ENCODE data around the gene C1QTNF3. TPM values are rescaled to one million over a fixed set of nuclear protein-coding genes. Genes with fewer than 3 reads are reported as not detected.
A peak's percentile ranks its signal among the peaks of the same experiment; 100 is the strongest.
"Not testable (repeated sequence)": the region's sequence is repeated elsewhere in the genome, so short reads cannot be mapped to it uniquely, and the experiment has no call there.

C1QTNF3 gene
- total RNA-seq, 1 donor from 2014 or later, result 11.7 TPM

DNA sequence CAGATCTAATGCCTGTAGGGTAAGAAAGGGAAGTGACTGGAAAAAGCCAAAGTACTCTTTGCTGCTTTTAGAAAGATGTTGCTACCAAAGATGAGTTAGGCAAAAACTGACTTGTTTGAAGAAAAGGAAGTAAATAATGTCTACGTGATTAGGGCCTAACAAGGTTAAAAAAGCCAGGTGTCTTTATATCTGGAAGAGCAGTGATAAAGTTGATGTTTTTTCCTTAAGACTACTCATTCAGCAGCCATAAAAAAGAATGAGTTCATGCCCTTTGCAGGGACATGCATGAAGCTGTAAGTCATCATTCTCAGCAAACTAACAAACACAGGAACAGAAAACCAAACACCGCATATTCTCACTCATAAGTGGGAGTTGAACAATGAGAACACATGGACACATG lies 21.7 kb downstream of the C1QTNF3 start:
- no peak for DNase-seq

DNA sequence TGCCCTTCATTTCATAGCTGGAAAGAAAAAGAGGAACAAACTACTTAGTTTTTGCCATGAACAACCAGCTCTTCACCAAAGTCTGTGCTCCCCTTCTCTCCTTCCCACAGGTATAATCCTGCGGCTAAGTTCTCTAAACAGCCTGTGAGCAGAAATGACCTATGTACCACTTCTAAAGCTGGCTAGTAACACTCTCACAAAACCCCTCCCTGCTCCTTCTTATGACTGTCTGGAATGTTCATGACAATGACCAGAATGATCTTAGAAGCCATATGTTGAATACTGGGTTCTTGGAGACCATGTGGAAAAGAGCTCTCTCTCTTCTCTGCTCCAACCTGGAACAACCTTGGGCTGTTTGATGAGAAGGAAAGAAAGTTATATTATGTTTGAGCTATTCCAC lies 22.3 kb downstream of the C1QTNF3 start:
- DNase-seq, result no peak

DNA sequence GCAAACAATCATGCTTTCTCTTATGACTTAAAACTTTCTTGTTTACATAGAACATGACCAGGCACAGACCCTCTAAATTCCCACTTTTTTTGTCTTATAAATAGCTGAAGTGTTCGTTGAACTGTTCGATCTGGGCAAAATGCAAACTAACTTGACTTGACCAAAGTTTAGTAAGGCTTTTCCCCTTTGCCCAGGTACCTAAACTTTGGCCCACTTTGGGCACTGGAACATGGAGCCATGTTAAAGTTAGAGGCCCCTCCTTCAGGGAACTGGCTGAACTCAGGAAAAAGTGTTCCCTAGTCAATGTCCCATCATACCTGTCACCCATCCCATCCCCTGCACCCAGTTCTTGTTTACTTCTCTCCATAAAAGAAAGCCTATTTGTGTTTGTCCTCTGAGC lies 25.8 kb downstream of the C1QTNF3 start:
- no peak for DNase-seq

DNA sequence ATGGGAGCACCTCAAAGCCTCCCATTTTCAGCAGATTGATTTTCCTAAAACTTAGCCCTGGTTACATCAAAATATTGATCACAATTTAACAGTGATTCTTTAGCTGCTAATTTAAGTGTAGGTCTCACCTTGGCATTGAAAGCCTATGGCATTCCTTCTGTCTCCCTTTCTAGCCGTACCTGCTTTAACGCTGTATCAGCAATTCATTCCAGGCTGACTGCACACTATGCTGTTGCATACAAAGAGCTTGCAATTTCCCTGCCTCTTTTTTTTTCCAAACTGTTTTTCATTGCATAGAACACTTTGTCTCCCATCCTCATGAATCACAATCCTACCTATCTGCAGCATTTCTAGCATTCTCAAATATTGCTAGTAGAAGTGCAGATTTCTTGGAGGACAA lies 26.3 kb downstream of the C1QTNF3 start:
- DNase-seq, result no peak

DNA sequence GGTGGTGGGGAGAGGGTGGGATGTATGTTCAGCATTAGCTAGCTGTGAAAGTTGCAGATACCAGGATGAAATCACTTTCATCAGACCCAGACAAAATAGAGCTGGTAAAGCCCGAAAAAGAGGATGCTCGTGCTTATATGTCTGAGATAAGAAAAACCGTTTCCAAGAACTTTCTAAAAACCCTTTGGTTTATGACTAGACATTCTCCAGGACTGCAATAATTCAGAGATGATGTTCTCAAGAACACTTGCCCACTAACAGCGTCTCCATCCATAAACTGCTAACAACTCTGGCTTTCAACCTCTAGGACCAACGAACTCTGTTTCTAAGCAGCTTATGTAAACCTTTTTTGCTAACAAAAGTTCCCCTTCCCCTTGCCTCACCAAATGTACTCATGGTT lies 26.8 kb downstream of the C1QTNF3 start:
- DNase-seq, result no peak

DNA sequence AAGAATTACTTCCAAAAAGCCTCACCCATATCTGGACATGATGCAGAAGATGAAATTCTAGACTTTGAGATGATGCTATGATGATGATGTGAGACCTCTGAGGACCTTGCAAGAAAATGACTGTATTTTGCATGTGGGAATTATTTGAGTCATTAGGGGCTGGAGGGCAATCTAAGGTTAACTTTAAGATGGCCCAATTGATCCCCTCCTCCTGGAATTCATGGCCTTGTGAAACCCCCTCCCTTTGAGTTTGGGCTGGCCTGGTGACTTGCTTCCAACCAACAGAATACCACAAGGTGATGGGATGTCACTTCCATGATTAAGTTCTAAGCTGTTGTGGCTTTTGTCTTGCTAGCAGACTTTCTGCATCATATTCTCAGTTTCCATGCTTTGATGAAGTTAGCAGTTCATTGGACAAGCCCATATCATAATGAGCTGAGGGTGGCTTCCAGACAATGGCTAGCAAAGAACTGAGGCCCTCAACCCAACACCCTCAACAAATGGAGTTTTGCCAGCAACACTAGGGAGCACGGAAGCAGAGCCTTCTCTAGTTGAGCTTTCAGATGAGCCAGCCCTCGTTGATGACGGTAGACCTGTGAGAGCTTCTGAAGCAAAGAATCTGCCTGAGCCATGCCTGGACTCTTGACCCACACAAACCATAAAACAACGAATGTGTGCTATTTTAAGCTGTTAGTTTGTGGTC lies 27.7 kb downstream of the C1QTNF3 start:
- no peak for DNase-seq

DNA sequence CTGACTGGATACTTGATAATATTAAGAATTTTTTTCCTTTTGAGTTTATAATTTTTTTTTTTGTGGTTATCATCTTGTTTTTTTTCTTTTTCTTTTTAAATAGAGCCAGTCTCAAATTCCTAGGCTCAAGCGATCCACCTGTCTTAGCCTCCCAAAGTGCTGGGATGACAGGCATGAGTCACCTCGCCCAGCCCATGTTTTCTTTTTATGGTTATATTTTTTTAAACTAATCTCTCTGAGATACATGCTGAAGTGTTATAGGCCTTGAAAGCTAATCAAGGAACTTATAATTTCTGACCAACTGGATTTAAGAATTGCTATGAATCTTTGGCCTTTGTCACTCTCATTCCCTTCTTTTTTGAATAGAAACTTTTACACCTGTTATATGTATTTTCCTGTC lies 28.4 kb downstream of the C1QTNF3 start:
- no peak for DNase-seq

DNA sequence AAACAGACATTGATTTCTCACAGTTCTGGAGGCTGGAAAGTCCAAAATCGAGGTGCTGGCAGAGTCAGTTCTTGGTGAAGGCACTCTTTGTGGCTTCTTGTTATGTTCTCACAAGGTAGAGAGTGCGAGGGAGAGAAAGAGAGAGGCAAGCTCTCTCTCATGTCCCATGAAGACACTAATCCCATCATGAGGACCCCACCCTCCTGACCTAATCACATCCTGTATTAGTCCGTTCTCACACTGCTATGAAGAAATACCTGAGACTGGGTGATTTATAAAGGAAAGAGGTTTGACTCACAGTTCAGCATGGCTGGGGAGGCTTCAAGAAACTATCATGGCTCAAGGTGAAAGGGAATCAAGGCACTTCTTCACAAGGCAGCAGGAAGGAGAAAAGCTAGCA lies 29.5 kb downstream of the C1QTNF3 start:
- DNase-seq, result no peak

DNA sequence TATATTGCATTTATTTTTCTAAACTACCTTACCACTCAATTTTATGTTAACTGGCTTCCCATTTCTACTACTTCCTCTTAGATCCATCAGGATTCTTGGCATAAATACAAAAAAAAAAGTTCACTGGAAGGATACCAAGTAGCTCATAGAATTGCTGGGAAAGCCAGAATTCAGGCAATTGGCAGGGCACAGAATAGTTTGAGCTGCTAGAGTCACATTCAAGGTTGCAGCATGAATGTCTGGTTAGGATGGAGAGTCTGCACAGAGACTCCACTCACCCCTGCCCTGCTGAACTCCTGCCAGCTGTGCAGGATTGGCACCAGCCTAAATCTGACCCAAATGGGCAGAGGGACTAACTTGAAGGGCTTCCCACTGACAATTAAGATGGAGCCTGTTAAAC lies 30.2 kb downstream of the C1QTNF3 start:
- no peak for DNase-seq

DNA sequence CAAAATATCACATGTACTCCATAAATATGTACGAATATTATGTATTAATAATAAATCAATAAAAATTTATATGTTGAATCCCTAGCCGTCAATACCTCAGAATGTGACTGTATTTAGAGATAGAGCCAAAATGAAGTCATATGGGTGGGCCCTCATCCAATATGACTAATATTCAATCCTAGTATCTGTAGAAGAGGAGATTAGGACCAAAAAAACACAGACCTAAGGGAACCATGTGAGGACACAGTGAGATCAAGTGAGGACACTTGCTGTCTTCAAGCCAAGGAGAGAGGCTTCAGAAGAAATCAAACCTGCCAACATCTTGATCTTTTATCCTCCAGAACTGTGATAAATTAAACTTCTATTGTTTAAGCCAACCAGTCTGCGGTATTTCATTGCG lies 31.5 kb downstream of the C1QTNF3 start:
- DNase-seq, result no peak

DNA sequence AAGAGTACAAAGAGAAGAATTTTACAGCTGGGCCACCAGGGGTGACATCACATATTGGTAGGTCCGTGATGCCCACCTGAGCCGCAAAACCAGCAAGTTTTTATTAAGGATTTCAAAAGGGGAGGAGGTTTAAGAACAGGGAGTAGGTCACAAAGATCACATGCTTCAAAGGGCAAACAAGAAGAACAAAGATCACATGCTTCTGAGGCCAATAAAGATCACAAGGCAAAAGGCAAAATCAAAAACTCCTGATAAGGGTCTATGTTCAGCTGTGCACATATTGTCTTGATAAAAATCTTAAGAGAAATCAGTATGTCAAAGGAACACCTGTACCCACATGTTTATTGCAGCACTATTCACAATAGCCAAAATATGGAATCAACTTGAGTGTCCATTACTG lies 32.9 kb downstream of the C1QTNF3 start:
- DNase-seq, result not testable (repeated sequence)

DNA sequence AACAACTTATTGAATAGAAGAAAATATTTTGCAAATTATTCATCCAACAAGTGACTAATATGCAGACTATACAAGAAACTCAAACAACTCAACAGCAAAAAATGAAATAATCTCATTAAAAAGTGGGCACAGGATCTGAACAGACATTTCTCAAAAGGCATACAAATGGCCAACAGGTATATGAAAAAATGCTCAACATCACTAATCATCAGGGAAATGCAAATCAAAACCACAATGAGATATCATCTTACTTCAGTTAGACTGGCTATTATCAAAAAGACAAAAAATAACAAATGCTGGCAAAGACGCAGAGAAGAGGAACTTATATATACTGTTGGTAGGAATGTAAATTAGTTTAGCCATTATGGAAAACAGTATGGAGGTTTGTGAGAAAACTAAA lies 33.4 kb downstream of the C1QTNF3 start:
- DNase-seq, result no peak

DNA sequence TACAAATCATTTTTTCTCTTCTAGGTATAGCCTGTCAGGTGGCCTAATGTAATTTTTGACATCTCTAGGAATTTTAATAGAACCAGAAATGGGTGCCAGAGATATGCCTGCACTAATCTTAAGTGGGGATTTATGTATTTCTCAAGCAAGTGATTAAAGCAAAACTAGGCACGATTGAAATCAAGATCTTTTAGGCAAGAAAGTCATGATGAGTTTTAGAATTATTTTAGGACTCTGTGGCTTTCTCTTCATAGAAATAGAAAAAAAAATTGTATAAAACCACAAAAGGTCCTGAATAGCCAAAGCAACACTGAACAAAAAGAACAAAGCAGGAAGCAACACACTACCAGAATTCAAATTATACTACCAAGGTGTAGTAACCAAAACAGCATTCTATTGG lies 34.2 kb downstream of the C1QTNF3 start:
- DNase-seq, result no peak

DNA sequence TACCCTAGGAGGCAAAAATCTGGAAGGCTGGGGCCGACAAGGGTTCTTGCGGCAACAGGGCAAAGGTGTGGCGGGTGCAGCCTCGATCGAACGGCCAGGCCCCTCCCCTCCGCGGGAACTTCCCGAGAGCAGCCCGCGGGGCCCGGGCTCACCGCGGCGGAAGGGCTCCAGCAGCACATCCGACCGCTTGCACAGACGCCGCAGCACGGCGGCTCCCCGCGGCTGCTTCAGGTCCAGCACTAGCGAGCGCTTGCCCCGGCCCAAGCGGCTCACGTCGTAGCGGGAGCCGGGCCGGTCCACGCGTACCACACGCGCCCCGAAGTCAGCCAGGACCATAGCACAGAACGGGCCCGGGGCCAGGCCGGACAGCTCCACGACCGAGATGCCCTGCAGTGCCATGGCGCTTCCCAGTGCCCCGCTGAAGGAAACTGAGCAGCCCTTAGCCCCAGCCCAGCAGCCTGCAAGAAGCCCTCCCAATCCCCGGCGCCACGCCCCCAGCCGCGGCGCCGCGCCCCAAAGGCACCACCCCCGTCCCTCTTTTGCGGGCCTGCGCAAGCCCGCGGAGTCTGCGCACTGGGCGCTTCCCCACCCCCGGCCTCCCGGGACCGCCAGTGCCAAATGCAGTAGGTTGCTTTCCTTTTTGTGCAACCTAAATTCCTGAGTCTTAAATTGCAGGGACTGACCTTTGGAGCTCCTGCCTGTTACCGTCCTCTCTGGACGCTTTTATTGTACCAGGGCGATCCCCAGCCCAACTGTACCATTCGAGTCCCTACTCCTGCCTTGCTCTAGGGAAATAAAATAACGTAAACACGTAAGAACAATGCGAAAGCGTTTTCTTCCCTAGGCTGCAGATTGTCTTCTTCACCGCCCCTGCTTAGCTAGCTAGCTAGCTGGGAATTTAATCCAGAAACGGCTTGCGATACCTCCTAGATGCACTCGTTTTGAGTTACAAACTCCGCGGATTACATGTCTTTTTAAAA lies 35.1 kb downstream of the C1QTNF3 start, which contains the start of gene AMACR:
Gene AMACR, minus strand, starts transcription at position 430 of the 980 bp plus-strand sequence. Its CDS starts 31 bp downstream, at position 399.
- DNase-seq, result peak; percentile 93

DNA sequence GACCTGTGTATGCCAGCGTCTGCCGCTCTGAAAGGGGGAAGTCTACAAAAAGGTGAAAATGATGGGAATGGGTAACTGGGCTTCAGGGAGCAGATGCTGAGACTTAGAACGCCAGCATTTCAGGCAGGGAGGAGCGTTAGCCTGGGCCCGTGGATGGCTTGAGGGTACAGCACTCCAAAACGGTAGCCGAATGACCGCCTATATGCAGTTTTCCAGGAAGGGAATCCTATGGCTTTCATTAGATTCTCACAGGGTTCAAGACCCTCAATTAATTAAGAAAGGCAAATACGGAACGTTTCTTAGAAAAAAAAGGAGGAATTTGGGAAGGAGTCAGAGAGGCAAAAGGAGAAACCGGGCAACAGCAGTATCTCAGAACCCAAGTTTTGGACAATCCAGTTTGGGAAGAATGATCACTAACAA lies 35.8 kb downstream of the C1QTNF3 start:
- no peak for DNase-seq

DNA sequence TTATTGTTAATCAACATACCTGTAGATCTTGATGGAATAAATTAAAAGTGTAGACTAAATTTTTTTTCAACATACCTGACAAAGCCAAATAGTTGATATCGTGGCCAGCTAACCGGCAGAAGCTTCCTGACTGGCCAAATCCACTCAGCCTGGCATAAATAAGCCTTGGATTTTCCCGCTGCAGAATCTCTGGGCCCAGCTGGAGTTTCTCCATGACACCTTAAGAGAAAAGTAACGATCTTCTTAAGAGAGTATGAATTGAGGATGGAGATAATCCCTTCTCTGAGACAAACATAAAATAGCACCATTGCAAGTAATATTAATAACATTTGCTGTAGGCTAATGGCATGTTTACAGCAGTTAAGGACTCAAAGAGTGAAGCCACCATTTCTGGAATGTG lies 37.3 kb downstream of the C1QTNF3 start:
- DNase-seq, result no peak

DNA sequence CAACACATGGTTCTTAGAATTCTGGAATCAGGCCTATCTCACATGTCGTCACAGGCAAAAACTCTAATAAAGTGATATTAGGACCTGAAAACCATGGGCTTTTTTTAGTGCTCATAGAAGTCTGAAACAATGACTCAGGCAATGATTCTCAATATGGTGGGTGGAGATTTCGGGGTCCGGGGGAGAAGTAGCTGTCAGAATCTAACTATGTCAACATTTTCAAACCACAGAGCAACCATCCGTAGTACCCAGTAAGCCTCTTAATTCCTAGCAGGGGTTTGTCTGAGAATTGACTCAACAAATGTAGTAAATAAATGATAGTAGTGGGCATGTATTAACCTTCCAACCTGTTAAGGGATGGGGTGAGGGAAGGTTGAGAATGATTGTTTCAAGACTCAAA lies 37.8 kb downstream of the C1QTNF3 start:
- DNase-seq, result no peak

DNA sequence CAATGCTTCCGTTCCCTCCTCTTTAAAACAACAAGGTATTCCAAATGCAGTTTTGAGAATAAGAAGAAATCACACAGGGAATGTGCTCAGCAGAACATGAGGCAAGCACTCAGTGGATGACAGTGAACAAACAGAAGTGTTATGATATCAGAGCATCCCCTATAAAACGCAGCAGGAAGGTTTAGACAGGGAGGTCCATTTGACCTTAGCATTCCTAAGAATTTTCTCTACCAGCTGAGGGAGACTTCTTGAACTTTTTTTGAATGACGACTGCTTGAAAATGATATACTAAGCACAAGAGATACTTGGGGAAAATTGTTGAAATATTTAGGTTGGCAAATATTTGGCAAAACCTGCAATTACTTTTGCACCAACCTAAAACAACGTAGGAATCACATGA lies 39.1 kb downstream of the C1QTNF3 start:
- no peak for DNase-seq

DNA sequence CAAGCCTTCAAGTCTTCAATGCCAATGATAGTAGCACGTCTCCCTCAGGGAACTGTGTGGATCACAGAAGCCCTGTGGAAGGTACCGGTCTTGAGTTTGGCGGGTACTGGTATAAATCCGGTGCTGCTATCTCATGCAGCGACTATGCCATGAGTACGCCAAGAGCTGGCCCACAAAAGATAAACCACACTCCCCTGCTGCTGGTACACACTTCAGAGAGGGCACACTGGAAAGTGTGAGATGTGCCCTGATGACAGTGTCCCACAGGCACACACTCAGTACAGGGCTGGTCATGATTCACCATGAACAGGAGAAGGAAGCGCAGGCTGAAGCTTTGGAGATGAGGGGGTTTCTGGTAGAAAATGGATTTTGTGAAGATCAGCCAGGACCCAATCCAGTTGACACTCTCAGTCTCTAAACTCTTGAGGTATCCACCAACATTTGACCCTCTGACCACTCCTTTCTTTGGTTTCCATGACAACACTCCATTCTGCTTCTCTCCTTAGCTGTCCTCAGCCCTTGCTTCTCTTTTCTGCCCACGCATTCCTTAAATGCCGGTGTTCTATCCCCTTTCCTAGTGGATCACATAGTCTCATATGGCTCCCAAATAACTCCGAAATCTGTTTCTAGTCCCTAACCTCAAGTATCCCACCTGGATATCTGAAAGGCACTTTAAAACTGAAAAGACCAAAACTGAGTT lies 40.2 kb downstream of the C1QTNF3 start:
- no peak for DNase-seq

DNA sequence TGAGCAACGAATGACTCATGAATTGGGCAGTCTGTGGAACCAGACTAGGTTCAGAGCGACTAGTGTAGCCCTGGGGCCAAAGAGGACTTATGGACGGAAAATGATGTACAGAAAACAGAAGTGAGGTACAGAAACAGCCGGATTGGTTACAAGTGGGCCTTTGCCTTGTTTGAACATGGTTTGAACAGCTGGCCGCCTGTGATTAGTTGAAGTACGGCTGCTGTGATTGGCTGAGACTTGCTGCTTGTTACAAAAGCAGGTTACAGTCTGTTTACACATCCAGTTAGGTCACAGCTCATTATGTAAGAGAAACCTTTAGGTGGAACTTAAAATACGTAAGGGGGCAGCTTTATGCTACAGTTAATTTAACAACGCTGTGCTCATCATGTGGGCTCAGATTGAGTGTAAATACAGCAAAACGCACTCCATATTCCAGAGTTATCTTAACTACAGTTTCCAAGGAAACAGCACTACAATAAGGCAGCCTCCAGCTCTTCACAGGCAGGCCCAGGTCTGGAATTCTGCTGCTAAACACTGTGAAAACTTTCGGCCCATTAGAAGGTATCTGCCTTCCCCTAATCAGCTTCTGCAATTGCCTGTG lies 41.7 kb downstream of the C1QTNF3 start:
- DNase-seq, result peak; percentile 41

DNA sequence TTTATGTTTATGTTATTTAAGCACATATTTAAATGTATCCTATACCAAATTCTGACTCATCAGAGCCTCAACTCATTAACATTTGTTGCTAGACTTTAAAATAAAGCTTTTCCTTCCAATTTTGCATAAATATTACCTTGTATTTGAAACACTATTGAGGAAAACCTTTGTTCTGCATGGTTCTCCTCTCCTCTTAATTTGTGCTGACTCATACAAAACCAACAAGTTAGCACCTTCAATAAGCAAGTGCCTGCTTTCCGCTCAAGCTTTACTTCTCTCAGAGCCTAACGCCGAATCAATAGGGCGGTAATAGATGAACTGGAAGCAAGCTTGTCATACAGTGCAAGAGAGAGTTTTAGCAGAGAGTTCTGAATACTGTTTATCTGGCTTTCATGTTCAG lies 43.0 kb downstream of the C1QTNF3 start:
- no peak for DNase-seq

DNA sequence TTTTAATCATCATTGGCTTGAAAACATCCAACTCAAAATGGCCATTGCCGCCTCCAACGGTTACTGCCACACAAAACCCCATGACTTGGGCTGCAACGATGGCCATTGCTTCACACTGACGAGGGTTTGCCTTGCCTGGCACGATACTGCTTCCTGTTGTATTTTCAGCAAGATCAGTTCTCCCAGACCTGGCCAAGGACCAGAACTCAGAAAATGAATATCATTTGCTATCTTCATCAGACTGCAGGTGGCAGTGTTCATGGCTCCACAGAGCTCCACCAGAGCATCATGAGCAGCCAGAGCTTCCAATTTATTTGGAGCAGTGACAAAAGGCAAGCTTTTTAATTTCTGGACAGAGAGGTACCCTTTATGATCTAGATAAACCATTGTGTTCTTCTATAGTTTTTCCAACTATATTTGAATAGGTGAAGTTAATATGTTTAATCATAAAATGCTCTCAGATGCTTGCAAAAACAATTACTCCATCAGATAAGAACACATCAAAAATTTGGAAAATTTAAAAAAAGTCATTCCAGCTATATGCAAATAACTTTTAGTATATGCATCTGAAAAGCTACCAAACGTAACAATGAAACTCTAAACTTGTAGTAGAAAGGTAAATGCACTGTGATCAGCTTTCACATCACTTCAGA lies 45.6 kb downstream of the C1QTNF3 start:
- peak; percentile 28 for DNase-seq

Data from occipital lobe (tissue), 2 donors.